ENCODE results near the gene SNX30. TPM values are rescaled to one million over a fixed set of nuclear protein-coding genes. Genes with fewer than 3 reads are reported as not detected.

The SNX30 gene
- total RNA-seq, 1 experiment from 2014 or later: 32.5 TPM

DNA sequence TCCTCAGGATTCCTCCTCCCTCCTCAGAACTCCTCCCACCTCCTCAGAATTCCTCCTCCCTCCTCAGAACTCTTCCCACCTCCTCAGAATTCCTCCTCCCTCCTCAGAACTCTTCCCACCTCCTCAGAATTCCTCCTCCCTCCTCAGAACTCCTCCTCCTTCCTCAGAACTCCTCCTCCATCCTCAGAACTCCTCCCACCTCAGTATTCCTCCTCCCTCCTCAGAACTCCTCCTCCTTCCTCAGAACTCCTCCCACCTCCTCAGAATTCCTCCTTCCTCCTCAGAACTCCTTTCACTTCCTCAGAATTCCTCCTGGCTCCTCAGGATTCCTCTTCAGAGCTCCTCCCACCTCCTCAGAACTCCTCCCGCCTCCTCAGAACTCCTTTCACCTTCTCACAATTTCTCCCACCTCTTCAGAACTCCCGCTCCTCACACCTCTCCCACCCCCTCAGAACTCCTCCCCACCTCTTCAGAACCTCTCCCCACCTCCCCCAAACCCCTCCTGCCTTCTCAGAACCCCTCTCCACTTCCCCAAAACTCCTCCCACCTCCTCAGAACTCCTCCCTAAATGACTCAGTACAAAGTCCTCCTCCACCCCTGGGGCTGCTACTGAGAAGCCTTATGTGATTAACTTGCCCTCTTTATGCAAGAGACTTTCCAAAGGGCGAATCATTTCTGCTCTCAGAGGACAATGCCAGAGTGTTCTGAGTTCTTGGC, 116.9 kb downstream of the SNX30 start:
- ChIA-PET POLR2A (ENCODE audit: unreplicated experiment) (interaction anchor here (0.6 to 0.9 kb wide), 3 partner anchors 60 to 681 kb away, joined by 3 to 10 read pairs (median 4); partner anchors contain the start of gene ZFP37), CTCF (interaction anchor here (0.6 kb wide), 1 partner anchor 27 kb away, joined by 3 read pairs; no protein-coding TSS in a partner anchor)
- Histone ChIP-seq H3K4me2 (peak overlapping the region; percentile 48), H3K4me1 (replicated peaks; ENCODE audit: insufficient read depth) (peaks cover 20% of the 10 kb centered on the region), H3F3A (ENCODE audit: insufficient read depth, low read depth) (peaks cover 22% of the 10 kb centered on the region), H3K27ac (peak overlapping the region; percentile 81), H3K36me3 (ENCODE audit: low read depth) (no peaks in the 10 kb centered on the region), H3K9me2 (ENCODE audit: insufficient read depth) (no peaks in the 10 kb centered on the region), H4K20me1 (ENCODE audit: insufficient read depth) (no peaks in the 10 kb centered on the region), H3K9me3 (ENCODE audit: insufficient read depth, low read depth) (no peaks in the 10 kb centered on the region), H3K79me2 (ENCODE audit: low read depth) (no peaks in the 10 kb centered on the region), H3K4me3 (no peak overlapping the region), H2AFZ (no peak overlapping the region), H3K27me3 (ENCODE audit: insufficient read depth, low read depth) (no peaks in the 10 kb centered on the region)
- intact Hi-C loops (cut with micrococcal nuclease; ENCODE audit: unreplicated experiment): loop anchor here (1.0 kb wide), 2 partner anchors 17 to 36 kb away; no protein-coding TSS in a partner anchor
- TF ChIP-seq EZH2 (IDR thresholded peaks at IDR 0.05; ENCODE audit: low read depth): no peak
- TF ChIP-seq, protein P1, sequence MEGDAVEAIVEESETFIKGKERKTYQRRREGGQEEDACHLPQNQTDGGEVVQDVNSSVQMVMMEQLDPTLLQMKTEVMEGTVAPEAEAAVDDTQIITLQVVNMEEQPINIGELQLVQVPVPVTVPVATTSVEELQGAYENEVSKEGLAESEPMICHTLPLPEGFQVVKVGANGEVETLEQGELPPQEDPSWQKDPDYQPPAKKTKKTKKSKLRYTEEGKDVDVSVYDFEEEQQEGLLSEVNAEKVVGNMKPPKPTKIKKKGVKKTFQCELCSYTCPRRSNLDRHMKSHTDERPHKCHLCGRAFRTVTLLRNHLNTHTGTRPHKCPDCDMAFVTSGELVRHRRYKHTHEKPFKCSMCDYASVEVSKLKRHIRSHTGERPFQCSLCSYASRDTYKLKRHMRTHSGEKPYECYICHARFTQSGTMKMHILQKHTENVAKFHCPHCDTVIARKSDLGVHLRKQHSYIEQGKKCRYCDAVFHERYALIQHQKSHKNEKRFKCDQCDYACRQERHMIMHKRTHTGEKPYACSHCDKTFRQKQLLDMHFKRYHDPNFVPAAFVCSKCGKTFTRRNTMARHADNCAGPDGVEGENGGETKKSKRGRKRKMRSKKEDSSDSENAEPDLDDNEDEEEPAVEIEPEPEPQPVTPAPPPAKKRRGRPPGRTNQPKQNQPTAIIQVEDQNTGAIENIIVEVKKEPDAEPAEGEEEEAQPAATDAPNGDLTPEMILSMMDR (conservative IDR thresholded peaks at IDR 0.05): no peak
- no TSS peak for BruUV-seq (replicated peaks)
- DNase-seq: peak; percentile 81 to 82

DNA sequence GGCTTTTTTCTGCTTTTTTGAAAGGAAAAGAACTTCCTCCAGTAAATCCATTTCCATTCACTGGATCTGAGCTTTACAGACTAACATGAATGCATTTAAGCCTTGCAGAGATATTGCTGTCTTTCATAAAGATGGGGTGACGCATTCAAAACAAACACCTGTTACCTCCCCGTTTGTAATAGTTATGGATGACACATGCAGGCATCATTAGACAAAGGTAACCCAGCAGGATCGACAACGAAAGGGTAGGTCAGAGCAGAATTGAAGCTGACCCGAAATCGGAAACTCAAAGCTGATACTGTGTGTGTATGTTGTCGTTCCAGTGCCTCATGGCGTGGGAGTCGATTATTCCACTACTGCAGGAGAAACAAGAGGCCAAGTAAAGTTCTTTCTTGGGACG, 117.9 kb downstream of the SNX30 start:
- no peaks in the 10 kb centered on the region for H4K20me1 ChIP-seq (ENCODE audit: insufficient read depth)
- DNase-seq: peak; percentile 36 to 76
- peak overlapping the region; percentile 48 for H3K4me2 ChIP-seq
- H3K4me1 ChIP-seq (replicated peaks; ENCODE audit: insufficient read depth): peaks cover 20% of the 10 kb centered on the region
- TF ChIP-seq EZH2 (IDR thresholded peaks at IDR 0.05; ENCODE audit: low read depth): no peak
- TF ChIP-seq, protein P1 (conservative IDR thresholded peaks at IDR 0.05): no peak
- no peak overlapping the region; the same call in 1 of the 2 replicates for H3K4me3 ChIP-seq
- H3F3A ChIP-seq (ENCODE audit: insufficient read depth, low read depth): peaks cover 22% of the 10 kb centered on the region
- intact Hi-C loops (cut with micrococcal nuclease; ENCODE audit: unreplicated experiment): no loop called here
- H3K9me3 ChIP-seq (ENCODE audit: insufficient read depth, low read depth): no peaks in the 10 kb centered on the region
- H3K79me2 ChIP-seq (ENCODE audit: low read depth): no peaks in the 10 kb centered on the region
- H3K27ac ChIP-seq: peak overlapping the region; percentile 81
- BruUV-seq (replicated peaks): no TSS peak
- no peaks in the 10 kb centered on the region for H3K9me2 ChIP-seq (ENCODE audit: insufficient read depth)
- POLR2A ChIA-PET (ENCODE audit: unreplicated experiment): interaction anchor here (0.5 to 0.6 kb wide), 2 partner anchors 9 to 34 kb away, joined by 5 read pairs; no protein-coding TSS in a partner anchor
- no peak overlapping the region for H2AFZ ChIP-seq
- CTCF ChIA-PET: interaction anchor here (0.6 to 1.0 kb wide), 3 partner anchors 15 to 35 kb away, joined by 3 read pairs; no protein-coding TSS in a partner anchor
- no peaks in the 10 kb centered on the region for H3K36me3 ChIP-seq (ENCODE audit: low read depth)
- no peaks in the 10 kb centered on the region for H3K27me3 ChIP-seq (ENCODE audit: insufficient read depth, low read depth)

GRCh38 chr9:112869041-112869529, 118.5 kb downstream of the SNX30 start:
- H3K4me3 ChIP-seq: no peak overlapping the region
- DNase-seq: no peak
- CTCF ChIA-PET: interaction anchor here (1.0 to 1.6 kb wide), 2 partner anchors 14 to 34 kb away, joined by 3 to 10 read pairs; no protein-coding TSS in a partner anchor
- no peaks in the 10 kb centered on the region for H3K9me2 ChIP-seq (ENCODE audit: insufficient read depth)
- no TSS peak for BruUV-seq (replicated peaks)
- H3K4me2 ChIP-seq: peak overlapping the region; percentile 48
- no peaks in the 10 kb centered on the region for H4K20me1 ChIP-seq (ENCODE audit: insufficient read depth)
- intact Hi-C loops (cut with micrococcal nuclease; ENCODE audit: unreplicated experiment): no loop called here
- H3K27ac ChIP-seq: peak overlapping the region; percentile 81
- no peaks in the 10 kb centered on the region for H3K79me2 ChIP-seq (ENCODE audit: low read depth)
- no peaks in the 10 kb centered on the region for H3K9me3 ChIP-seq (ENCODE audit: insufficient read depth, low read depth)
- no peak overlapping the region for H2AFZ ChIP-seq
- no peaks in the 10 kb centered on the region for H3K27me3 ChIP-seq (ENCODE audit: insufficient read depth, low read depth)
- TF ChIP-seq, protein P1 (conservative IDR thresholded peaks at IDR 0.05): no peak
- TF ChIP-seq EZH2 (IDR thresholded peaks at IDR 0.05; ENCODE audit: low read depth): no peak
- H3F3A ChIP-seq (ENCODE audit: insufficient read depth, low read depth): peaks cover 22% of the 10 kb centered on the region
- peaks cover 20% of the 10 kb centered on the region for H3K4me1 ChIP-seq (replicated peaks; ENCODE audit: insufficient read depth)
- no peaks in the 10 kb centered on the region for H3K36me3 ChIP-seq (ENCODE audit: low read depth)
- POLR2A ChIA-PET (ENCODE audit: unreplicated experiment): interaction anchor here (0.7 kb wide), 1 partner anchor 13 kb away, joined by 15 read pairs; no protein-coding TSS in a partner anchor
